HEK293 (cell line): ENCODE data around the gene CDC42EP1.
A peak's percentile ranks its signal among the peaks of the same experiment; 100 is the strongest.

ENCODE experiments used
- CTCF ChIA-PET: fragments of 350-600 bp; formaldehyde crosslinking; extraction: SDS; loops from one replicate; lab custom pipeline; 2021; ENCODE audit warnings: antibody characterized with exemption; lab: Yijun Ruan, JAX
- POLR2A ChIA-PET: fragments of 300-600 bp; formaldehyde crosslinking; extraction: SDS; loops from one replicate; lab custom pipeline; 2020; ENCODE audit warnings: antibody characterized with exemption, inconsistent platforms; lab: Yijun Ruan, JAX
- H3K27ac ChIP-seq: fragments of 200-500 bp; sonication (Bioruptor generic); 2 replicates; pipeline ENCODE4 v1.5.1; 2014; ENCODE audit warnings: low read depth, low read length, control low read depth, inconsistent platforms; ENCODE audit errors: extremely low read depth
- H3K36me3 ChIP-seq, 2 experiments: fragments of 200-500 bp in 1 of 2; sonication (Bioruptor generic) in 1 of 2; 1 replicate in 1 of 2; 2 replicates in 1 of 2; pipeline ENCODE4 v1.5.1; 2014 to 2017; ENCODE audit warnings: inconsistent platforms in 2 of 2, low read length in 2 of 2; ENCODE audit not compliant: control insufficient read depth in 2 of 2, insufficient read depth in 1 of 2
- H3K4me1 ChIP-seq: fragments of 200-500 bp; sonication (Bioruptor generic); 2 replicates; pipeline ENCODE4 v1.5.1; 2014; ENCODE audit warnings: mild to moderate bottlenecking, low read length, inconsistent platforms; ENCODE audit not compliant: control insufficient read depth, insufficient read depth
- H3K4me3 ChIP-seq: 2 replicates; pipeline ENCODE4 v1.5.1; 2011; ENCODE audit warnings: low read depth, mild to moderate bottlenecking, control low read depth, low read length, moderate library complexity
- H3K9me3 ChIP-seq: fragments of 200-500 bp; sonication (Bioruptor generic); 2 replicates; pipeline ENCODE4 v1.5.1; 2014; ENCODE audit warnings: low read depth, low read length, inconsistent platforms; ENCODE audit not compliant: control insufficient read depth, insufficient read depth
- EGR2 ChIP-seq: fragments of 450-650 bp; formaldehyde crosslinking; IDR thresholded peaks from 2 replicates; pipeline ENCODE4 v1.5.1; 2016; ENCODE audit warnings: low read depth, missing biosample characterization, missing genetic modification characterization
- HIC1 ChIP-seq: fragments of 450-650 bp; formaldehyde crosslinking; IDR thresholded peaks from 2 replicates; pipeline ENCODE4 v1.5.1; 2016; ENCODE audit warnings: missing biosample characterization, missing genetic modification characterization
- OSR2 ChIP-seq: fragments of 450-650 bp; formaldehyde crosslinking; IDR thresholded peaks from 2 replicates; pipeline ENCODE4 v1.5.1; 2016; ENCODE audit warnings: missing biosample characterization, missing genetic modification characterization
- SCRT1 ChIP-seq: fragments of 450-650 bp; formaldehyde crosslinking; IDR thresholded peaks from 2 replicates; pipeline ENCODE4 v1.5.1; 2016; ENCODE audit warnings: missing biosample characterization, missing genetic modification characterization, borderline replicate concordance
- SCRT2 ChIP-seq: fragments of 450-650 bp; formaldehyde crosslinking; IDR thresholded peaks from 2 replicates; pipeline ENCODE4 v1.5.1; 2016; ENCODE audit warnings: missing biosample characterization, missing genetic modification characterization
- SP7 ChIP-seq: fragments of 450-650 bp; formaldehyde crosslinking; IDR thresholded peaks from 2 replicates; pipeline ENCODE4 v1.5.1; 2016; ENCODE audit warnings: missing biosample characterization, missing genetic modification characterization
- YY1 ChIP-seq: fragments of 450-650 bp; formaldehyde crosslinking; IDR thresholded peaks from 2 replicates; pipeline ENCODE4 v1.5.1; 2018; ENCODE audit warnings: missing biosample characterization, missing genetic modification characterization
- ZBTB10 ChIP-seq: fragments of 450-650 bp; formaldehyde crosslinking; IDR thresholded peaks from 2 replicates; pipeline ENCODE4 v1.5.1; 2016; ENCODE audit warnings: missing biosample characterization, missing genetic modification characterization
- ZBTB17 ChIP-seq: fragments of 450-650 bp; formaldehyde crosslinking; IDR thresholded peaks from 2 replicates; pipeline ENCODE4 v1.5.1; 2016; ENCODE audit warnings: missing biosample characterization, missing genetic modification characterization
- ZBTB20 ChIP-seq: fragments of 450-650 bp; formaldehyde crosslinking; IDR thresholded peaks from 2 replicates; pipeline ENCODE4 v1.5.1; 2016; ENCODE audit warnings: missing biosample characterization, missing genetic modification characterization
- ZFP41 ChIP-seq: fragments of 450-650 bp; formaldehyde crosslinking; IDR thresholded peaks from 2 replicates; pipeline ENCODE4 v1.5.1; 2016; ENCODE audit warnings: missing biosample characterization, missing genetic modification characterization, borderline replicate concordance
- ZNF121 ChIP-seq: fragments of 450-650 bp; formaldehyde crosslinking; IDR thresholded peaks from 2 replicates; pipeline ENCODE4 v1.5.1; 2016; ENCODE audit warnings: missing biosample characterization, missing genetic modification characterization
- ZNF148 ChIP-seq: fragments of 450-650 bp; formaldehyde crosslinking; IDR thresholded peaks from 2 replicates; pipeline ENCODE4 v1.5.0; 2017; ENCODE audit warnings: missing biosample characterization, missing genetic modification characterization, borderline replicate concordance
- ZNF18 ChIP-seq: fragments of 450-650 bp; formaldehyde crosslinking; IDR thresholded peaks from 2 replicates; pipeline ENCODE4 v1.5.1; 2016; ENCODE audit warnings: missing biosample characterization, missing genetic modification characterization
- ZNF184 ChIP-seq: fragments of 450-650 bp; IDR thresholded peaks from 2 replicates; pipeline ENCODE4 v1.5.1; 2018; ENCODE audit warnings: missing biosample characterization, mild to moderate bottlenecking, missing genetic modification characterization
- ZNF248 ChIP-seq: fragments of 450-650 bp; formaldehyde crosslinking; IDR thresholded peaks from 2 replicates; pipeline ENCODE4 v1.5.1; 2017; ENCODE audit warnings: missing biosample characterization, missing genetic modification characterization
- ZNF354C ChIP-seq: fragments of 450-650 bp; formaldehyde crosslinking; IDR thresholded peaks from 2 replicates; pipeline ENCODE4 v1.5.1; 2016; ENCODE audit warnings: missing biosample characterization, missing genetic modification characterization, low read depth, borderline replicate concordance
- ZNF404 ChIP-seq: fragments of 450-650 bp; formaldehyde crosslinking; IDR thresholded peaks from 2 replicates; pipeline ENCODE4 v1.5.1; 2017; ENCODE audit warnings: missing biosample characterization, missing genetic modification characterization
- ZNF555 ChIP-seq: fragments of 450-650 bp; formaldehyde crosslinking; conservative IDR thresholded peaks from 2 replicates; pipeline ENCODE4 v1.5.1; 2017; ENCODE audit warnings: missing biosample characterization, mild to moderate bottlenecking, missing genetic modification characterization, inconsistent platforms
- ZNF600 ChIP-seq: fragments of 450-650 bp; formaldehyde crosslinking; IDR thresholded peaks from 2 replicates; pipeline ENCODE4 v1.5.1; 2016; ENCODE audit warnings: missing biosample characterization, missing genetic modification characterization
- ZNF629 ChIP-seq: fragments of 450-650 bp; formaldehyde crosslinking; IDR thresholded peaks from 2 replicates; pipeline ENCODE4 v1.5.1; 2017; ENCODE audit warnings: missing biosample characterization, missing genetic modification characterization
- ZNF692 ChIP-seq: fragments of 450-650 bp; formaldehyde crosslinking; IDR thresholded peaks from 2 replicates; pipeline ENCODE4 v1.5.1; 2016; ENCODE audit warnings: missing biosample characterization, missing genetic modification characterization
- ZNF768 ChIP-seq: fragments of 450-650 bp; formaldehyde crosslinking; IDR thresholded peaks from 2 replicates; pipeline ENCODE4 v1.5.1; 2018; ENCODE audit warnings: missing biosample characterization, mild to moderate bottlenecking, missing genetic modification characterization
- ZNF785 ChIP-seq: fragments of 450-650 bp; formaldehyde crosslinking; IDR thresholded peaks from 2 replicates; pipeline ENCODE4 v1.5.1; 2016; ENCODE audit warnings: missing biosample characterization, missing genetic modification characterization
- ZSCAN5A ChIP-seq: fragments of 450-650 bp; formaldehyde crosslinking; IDR thresholded peaks from 2 replicates; pipeline ENCODE4 v1.5.1; 2016; ENCODE audit warnings: missing biosample characterization, missing genetic modification characterization

Gene CDC42EP1

GRCh38 chr22:37514526-37515051 is 45.7 kb upstream of the CDC42EP1 start:
- Histone ChIP-seq H3K9me3 (no peaks in the 10 kb centered on the region), H3K4me1 (peaks cover 11% of the 10 kb centered on the region), H3K4me3 (no peak overlapping the region), H3K36me3 (peaks cover 0 to 28% of the 10 kb centered on the region in 2 experiments; a peak in 2 of 3 replicates), H3K27ac (no peak overlapping the region)
- ChIA-PET CTCF (interaction anchor here (0.5 to 1.3 kb wide), 3 partner anchors 30 to 57 kb away, joined by 3 to 4 read pairs (median 3); no protein-coding TSS in a partner anchor), POLR2A (no interaction called here)
- TF ChIP-seq ZBTB10 (tag by site-specific recombination) (no peak), OSR2 (tag by site-specific recombination) (peak; percentile 79), ZNF600 (tag by site-specific recombination) (0 out of 2 replicates have a peak, but pooled peaks have one; percentile 45), SCRT1 (tag by site-specific recombination) (no peak), ZNF629 (tag by site-specific recombination) (peak; percentile 38; the same call in 1 of the 2 replicates), SP7 (tag by site-specific recombination) (peak; percentile 98), ZNF18 (tag by site-specific recombination) (peak; percentile 72), ZNF404 (tag by site-specific recombination) (no peak), HIC1 (tag by site-specific recombination) (no peak), ZSCAN5A (tag by site-specific recombination) (no peak), EGR2 (peak; percentile 95), ZNF248 (tag by site-specific recombination) (no peak), ZNF184 (no peak), ZNF121 (tag by site-specific recombination) (no peak; the same call in 1 of the 2 replicates), ZNF768 (tag by site-specific recombination) (peak; percentile 16; the same call in 1 of the 2 replicates), ZNF785 (tag by site-specific recombination) (no peak), SCRT2 (tag by site-specific recombination) (peak; percentile 51; the same call in 1 of the 2 replicates), ZNF148 (no peak), ZFP41 (tag by site-specific recombination) (no peak), ZBTB17 (tag by site-specific recombination) (peak; percentile 61), ZNF692 (no peak), ZBTB20 (tag by site-specific recombination) (peak; percentile 46; the same call in 1 of the 2 replicates), YY1 (0 out of 2 replicates have a peak, but pooled peaks have one; percentile 8), ZNF354C (tag by site-specific recombination) (no peak), ZNF555 (tag by site-specific recombination) (no peak)
